SH-SY5Y (cell line): ENCODE data around the gene MEAF6.

Source experiments
- GATA2 ChIP-seq: IDR thresholded peaks from 2 replicates; pipeline ENCODE4 v1.6.1; 2011; ENCODE audit warnings: mild to moderate bottlenecking, low read depth, low read length
- GATA3 ChIP-seq: IDR thresholded peaks from 2 replicates; pipeline ENCODE4 v1.6.1; 2011; ENCODE audit warnings: low read depth, mild to moderate bottlenecking, low read length, moderate library complexity

GRCh38 chr1:37480125-37480466 lies 34.5 kb downstream of the MEAF6 start:
- TF ChIP-seq GATA3, result no peak
- no peak for TF ChIP-seq GATA2
